Measurements from ENCODE around the gene ABCB1.

Gene ABCB1

GRCh38 chr7:87570178-87570577 lies 30.5 kb downstream of the ABCB1 start:
- no peak overlapping the region for H3K4me2 ChIP-seq (ENCODE audit: low read length)
- H3K9me2 ChIP-seq (ENCODE audit: low read depth, low read length) = no peaks in the 10 kb centered on the region
- H3K9ac ChIP-seq (ENCODE audit: low read length) = no peak overlapping the region
- no peaks in the 10 kb centered on the region for H3K36me3 ChIP-seq (ENCODE audit: insufficient read depth, low read length)
- no peaks in the 10 kb centered on the region for H3K4me1 ChIP-seq (ENCODE audit: insufficient read depth, low read length, severe bottlenecking)
- no peaks in the 10 kb centered on the region for H3F3A ChIP-seq (ENCODE audit: insufficient read depth, low read length)
- H3K9me3 ChIP-seq (ENCODE audit: low read length) = no peaks in the 10 kb centered on the region
- no peaks in the 10 kb centered on the region for H3K27me3 ChIP-seq (ENCODE audit: insufficient read depth, low read length)
- no peaks in the 10 kb centered on the region for H4K20me1 ChIP-seq (ENCODE audit: insufficient read depth, low read length)
- no peak for TF ChIP-seq CTCF (IDR thresholded peaks at IDR 0.05; ENCODE audit: low read length)
- TF ChIP-seq EZH2 (IDR thresholded peaks at IDR 0.05; ENCODE audit: borderline replicate concordance, low read length) = no peak
- no peaks in the 10 kb centered on the region for H3K79me2 ChIP-seq (ENCODE audit: insufficient read depth, low read length)
- H3K27ac ChIP-seq (ENCODE audit: low read depth, low read length, poor library complexity, severe bottlenecking) = no peak overlapping the region
- H2AFZ ChIP-seq (ENCODE audit: low read length) = no peak overlapping the region
- H3K4me3 ChIP-seq (ENCODE audit: low read depth, low read length, poor library complexity, severe bottlenecking) = no peak overlapping the region

- no peak overlapping the region for H3K4me2 ChIP-seq (ENCODE audit: low read length)
- no peaks in the 10 kb centered on the region for H4K20me1 ChIP-seq (ENCODE audit: insufficient read depth, low read length)
- no peak overlapping the region for H2AFZ ChIP-seq (ENCODE audit: low read length)
- H3K4me1 ChIP-seq (ENCODE audit: insufficient read depth, low read length, severe bottlenecking) = no peaks in the 10 kb centered on the region
- no peaks in the 10 kb centered on the region for H3K36me3 ChIP-seq (ENCODE audit: insufficient read depth, low read length)
- TF ChIP-seq CTCF (IDR thresholded peaks at IDR 0.05; ENCODE audit: low read length) = no peak
- no peak for TF ChIP-seq EZH2 (IDR thresholded peaks at IDR 0.05; ENCODE audit: borderline replicate concordance, low read length)
- H3K9me3 ChIP-seq (ENCODE audit: low read length) = no peaks in the 10 kb centered on the region
- no peak overlapping the region for H3K9ac ChIP-seq (ENCODE audit: low read length)
- no peaks in the 10 kb centered on the region for H3K27me3 ChIP-seq (ENCODE audit: insufficient read depth, low read length)
- no peaks in the 10 kb centered on the region for H3K9me2 ChIP-seq (ENCODE audit: low read depth, low read length)
- H3F3A ChIP-seq (ENCODE audit: insufficient read depth, low read length) = no peaks in the 10 kb centered on the region
- H3K27ac ChIP-seq (ENCODE audit: low read depth, low read length, poor library complexity, severe bottlenecking) = no peak overlapping the region
- H3K4me3 ChIP-seq (ENCODE audit: low read depth, low read length, poor library complexity, severe bottlenecking) = no peak overlapping the region
- no peaks in the 10 kb centered on the region for H3K79me2 ChIP-seq (ENCODE audit: insufficient read depth, low read length)
Measured at GRCh38 chr7:87567052-87567451, 33.6 kb downstream of the ABCB1 start.

DNA sequence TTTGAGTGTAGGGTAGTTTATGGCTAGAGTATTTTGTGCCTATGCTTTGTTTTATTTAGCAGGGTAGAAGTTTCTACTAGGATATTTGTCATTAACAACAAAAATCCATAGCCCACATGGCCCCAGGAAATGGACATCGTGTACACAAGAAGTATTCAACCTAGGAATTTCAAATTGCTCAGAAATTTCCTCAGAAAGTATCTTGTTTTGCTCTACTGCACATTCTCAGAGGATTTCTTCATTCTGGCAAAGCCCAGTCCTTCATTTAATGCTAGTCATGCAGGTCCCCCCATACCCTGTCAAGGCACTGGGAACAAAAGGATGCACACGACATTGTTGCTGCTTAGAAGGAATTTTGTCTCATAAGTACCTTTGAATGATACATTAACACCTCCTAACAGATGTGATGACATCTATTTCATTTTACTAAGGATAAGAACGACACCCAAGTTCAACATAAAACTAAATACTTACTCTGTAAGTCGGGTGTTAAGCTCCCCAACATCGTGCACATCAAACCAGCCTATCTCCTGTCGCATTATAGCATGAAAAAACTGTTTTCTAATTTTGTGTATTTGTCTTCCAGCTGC lies 34.3 kb downstream of the ABCB1 start:
- no peak for TF ChIP-seq CTCF (IDR thresholded peaks at IDR 0.05; ENCODE audit: low read length)
- no peak for TF ChIP-seq EZH2 (IDR thresholded peaks at IDR 0.05; ENCODE audit: borderline replicate concordance, low read length)
- Histone ChIP-seq H3K27me3 (ENCODE audit: insufficient read depth, low read length) (no peaks in the 10 kb centered on the region), H3K27ac (ENCODE audit: low read depth, low read length, poor library complexity, severe bottlenecking) (no peak overlapping the region)

More for the DNA sequence above, 34.3 kb downstream of the ABCB1 start:
- no peaks in the 10 kb centered on the region for H3K79me2 ChIP-seq (ENCODE audit: insufficient read depth, low read length)
- H3K9ac ChIP-seq (ENCODE audit: low read length) = no peak overlapping the region
- no peaks in the 10 kb centered on the region for H4K20me1 ChIP-seq (ENCODE audit: insufficient read depth, low read length)
- H2AFZ ChIP-seq (ENCODE audit: low read length) = no peak overlapping the region
- no peaks in the 10 kb centered on the region for H3K4me1 ChIP-seq (ENCODE audit: insufficient read depth, low read length, severe bottlenecking)
- no peak overlapping the region for H3K4me3 ChIP-seq (ENCODE audit: low read depth, low read length, poor library complexity, severe bottlenecking)
- H3K36me3 ChIP-seq (ENCODE audit: insufficient read depth, low read length) = no peaks in the 10 kb centered on the region
- H3K9me2 ChIP-seq (ENCODE audit: low read depth, low read length) = no peaks in the 10 kb centered on the region
- no peak overlapping the region for H3K4me2 ChIP-seq (ENCODE audit: low read length)
- H3F3A ChIP-seq (ENCODE audit: insufficient read depth, low read length) = no peaks in the 10 kb centered on the region
- H3K9me3 ChIP-seq (ENCODE audit: low read length) = no peaks in the 10 kb centered on the region
